Muscle of leg (tissue), 11 donors: ENCODE data around the gene NFASC. TPM values are rescaled to one million over a fixed set of nuclear protein-coding genes. Genes with fewer than 3 reads are reported as not detected.

Experiments
- DNase-seq: peaks from one replicate; pipeline ENCODE4 v3.0.0; 2013
- H3K27ac ChIP-seq: one replicate; pipeline ENCODE4 v1.5.1; 2013; ENCODE audit warnings: mild to moderate bottlenecking, low read length, control low read depth
- H3K27me3 ChIP-seq: one replicate; pipeline ENCODE4 v1.6.1; 2013; ENCODE audit warnings: low read length; ENCODE audit not compliant: control insufficient read depth, insufficient read depth
- H3K36me3 ChIP-seq: one replicate; pipeline ENCODE4 v1.6.1; 2013; ENCODE audit warnings: low read length; ENCODE audit not compliant: control insufficient read depth, insufficient read depth
- H3K4me1 ChIP-seq: one replicate; pipeline ENCODE4 v1.6.1; 2013; ENCODE audit warnings: low read length; ENCODE audit not compliant: control insufficient read depth, insufficient read depth
- H3K4me3 ChIP-seq: one replicate; pipeline ENCODE4 v1.5.1; 2013; ENCODE audit warnings: low read length, control low read depth
- H3K9me3 ChIP-seq: replicated peaks from 2 replicates; pipeline ENCODE4 v1.6.1; 2013; ENCODE audit warnings: low read depth, low read length; ENCODE audit not compliant: control insufficient read depth
- WGBS: methylation state at CpG from one replicate; pipeline ENCODE4 v1.1.5; 2013; ENCODE audit warnings: missing lambda C conversion rate; ENCODE audit not compliant: insufficient coverage; 5-methylcytosine and 5-hydroxymethylcytosine counted together
- polyA plus RNA-seq, 8 donors: library from polyadenylated mRNA; unstranded; fragments of 120-200 nt; gene quantifications; one replicate each; pipeline versions ENCODE4 v1.2.1 to v1.2.3, GENCODE V29; 2013; ENCODE audit warnings: inconsistent platforms in 1 of 8, low replicate concordance in 1 of 8; ENCODE audit not compliant: insufficient read length in 8 of 8, insufficient read depth in 1 of 8
- total RNA-seq: library from RNA; stranded (reverse); fragments of 120-200 nt; gene quantifications from one replicate; pipeline ENCODE4 v1.2.4, GENCODE V29; 2013

NFASC gene
- total and polyA plus RNA-seq, 9 donors, result 0.81 to 1.8 (median 1.1) TPM

- DNase-seq, result no peak
- Histone ChIP-seq H3K4me3 (no peak overlapping the region), H3K9me3 (no peaks in the 10 kb centered on the region), H3K36me3 (no peaks in the 10 kb centered on the region), H3K27ac (no peak overlapping the region), H3K27me3 (peaks cover 2% of the 10 kb centered on the region), H3K4me1 (peaks cover 9% of the 10 kb centered on the region)
- 88% methylated on average over 17 of the region's 17 CpGs for WGBS
These were observed 115.5 kb downstream of the NFASC start for GRCh38 chr1:204986181-204986580.

- peaks cover 7% of the 10 kb centered on the region for H3K27me3 ChIP-seq
- WGBS, result 77% methylated on average over 2 of the region's 3 CpGs
- no peaks in the 10 kb centered on the region for H3K36me3 ChIP-seq
- H3K4me1 ChIP-seq, result peaks cover 6% of the 10 kb centered on the region
- no peak for DNase-seq
- no peak overlapping the region for H3K4me3 ChIP-seq
- H3K27ac ChIP-seq, result no peak overlapping the region
- H3K9me3 ChIP-seq, result no peaks in the 10 kb centered on the region
These were observed 117.0 kb downstream of the NFASC start for GRCh38 chr1:204987689-204988088.

GRCh38 chr1:204988196-204988595 is 117.5 kb downstream of the NFASC start:
- WGBS, result 83% methylated on average over 2 of the region's 4 CpGs
- Histone ChIP-seq H3K27me3 (peaks cover 7% of the 10 kb centered on the region), H3K9me3 (no peaks in the 10 kb centered on the region), H3K4me1 (peaks cover 3% of the 10 kb centered on the region), H3K4me3 (no peak overlapping the region), H3K36me3 (no peaks in the 10 kb centered on the region), H3K27ac (no peak overlapping the region)
- no peak for DNase-seq

DNA sequence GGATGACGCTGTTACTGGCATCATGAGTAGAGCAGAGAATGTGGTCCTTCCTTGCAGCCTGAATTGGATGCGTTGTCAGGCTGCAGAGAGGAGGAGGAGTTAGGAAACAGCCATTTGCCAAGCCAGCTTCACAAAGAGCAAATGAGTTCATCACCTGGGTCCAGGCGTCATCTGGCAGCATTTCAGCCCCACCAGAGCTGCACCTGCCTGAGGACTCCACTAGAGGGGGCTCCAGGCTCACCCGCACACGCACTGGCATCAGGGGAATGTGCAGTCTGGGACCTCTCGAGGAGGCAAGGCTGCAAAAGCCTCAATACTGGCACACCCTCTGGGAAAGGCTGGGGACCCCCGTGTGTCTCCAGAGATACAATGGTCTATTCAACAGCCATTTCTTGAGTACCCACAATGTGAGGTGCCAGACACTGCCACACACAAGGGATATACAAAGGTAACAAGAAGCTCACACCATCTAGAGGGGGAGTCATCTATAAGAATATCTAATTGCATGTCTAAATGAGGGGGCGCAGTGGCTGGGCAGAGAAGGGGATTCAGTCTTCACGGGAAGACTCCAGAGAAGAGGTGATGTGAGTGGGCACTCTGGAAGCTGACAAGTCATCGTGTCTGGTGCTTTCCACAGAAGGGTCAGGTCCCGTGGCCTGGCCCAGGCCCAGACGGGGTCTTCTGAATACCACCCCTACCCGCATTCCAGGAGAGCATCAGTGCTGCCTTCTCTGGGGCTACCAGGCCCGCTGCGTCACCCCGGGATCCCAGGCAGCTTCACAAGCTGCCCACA is 118.8 kb downstream of the NFASC start:
- Histone ChIP-seq H3K27ac (no peak overlapping the region), H3K4me3 (no peak overlapping the region), H3K27me3 (peaks cover 7% of the 10 kb centered on the region), H3K36me3 (no peaks in the 10 kb centered on the region), H3K9me3 (no peaks in the 10 kb centered on the region), H3K4me1 (peaks cover 3% of the 10 kb centered on the region)
- peak; percentile 70 for DNase-seq
- WGBS, result 55% methylated on average over 13 of the region's 16 CpGs

- H3K27ac ChIP-seq, result no peak overlapping the region
- H3K4me3 ChIP-seq, result no peak overlapping the region
- H3K27me3 ChIP-seq, result peaks cover 7% of the 10 kb centered on the region
- no peak for DNase-seq
- H3K9me3 ChIP-seq, result no peaks in the 10 kb centered on the region
- no peaks in the 10 kb centered on the region for H3K36me3 ChIP-seq
- H3K4me1 ChIP-seq, result peaks cover 3% of the 10 kb centered on the region
- no CpG with 5 or more reads among the region's 3 CpGs for WGBS
These were observed 119.5 kb downstream of the NFASC start for GRCh38 chr1:204990059-204990664.

GRCh38 chr1:204990721-204991341 is 120.2 kb downstream of the NFASC start:
- Histone ChIP-seq H3K27ac (no peak overlapping the region), H3K4me1 (peaks cover 4% of the 10 kb centered on the region), H3K9me3 (no peaks in the 10 kb centered on the region), H3K27me3 (peaks cover 7% of the 10 kb centered on the region), H3K36me3 (no peaks in the 10 kb centered on the region), H3K4me3 (no peak overlapping the region)
- WGBS, result 79% methylated on average over 5 of the region's 11 CpGs
- DNase-seq, result no peak

- H3K27me3 ChIP-seq, result peaks cover 7% of the 10 kb centered on the region
- no peak overlapping the region for H3K4me3 ChIP-seq
- no peaks in the 10 kb centered on the region for H3K9me3 ChIP-seq
- H3K27ac ChIP-seq, result no peak overlapping the region
- DNase-seq, result no peak
- peaks cover 8% of the 10 kb centered on the region for H3K4me1 ChIP-seq
- WGBS, result 43% methylated on average over 8 of the region's 11 CpGs
- no peaks in the 10 kb centered on the region for H3K36me3 ChIP-seq
These were observed 120.7 kb downstream of the NFASC start for GRCh38 chr1:204991342-204991844.

DNA sequence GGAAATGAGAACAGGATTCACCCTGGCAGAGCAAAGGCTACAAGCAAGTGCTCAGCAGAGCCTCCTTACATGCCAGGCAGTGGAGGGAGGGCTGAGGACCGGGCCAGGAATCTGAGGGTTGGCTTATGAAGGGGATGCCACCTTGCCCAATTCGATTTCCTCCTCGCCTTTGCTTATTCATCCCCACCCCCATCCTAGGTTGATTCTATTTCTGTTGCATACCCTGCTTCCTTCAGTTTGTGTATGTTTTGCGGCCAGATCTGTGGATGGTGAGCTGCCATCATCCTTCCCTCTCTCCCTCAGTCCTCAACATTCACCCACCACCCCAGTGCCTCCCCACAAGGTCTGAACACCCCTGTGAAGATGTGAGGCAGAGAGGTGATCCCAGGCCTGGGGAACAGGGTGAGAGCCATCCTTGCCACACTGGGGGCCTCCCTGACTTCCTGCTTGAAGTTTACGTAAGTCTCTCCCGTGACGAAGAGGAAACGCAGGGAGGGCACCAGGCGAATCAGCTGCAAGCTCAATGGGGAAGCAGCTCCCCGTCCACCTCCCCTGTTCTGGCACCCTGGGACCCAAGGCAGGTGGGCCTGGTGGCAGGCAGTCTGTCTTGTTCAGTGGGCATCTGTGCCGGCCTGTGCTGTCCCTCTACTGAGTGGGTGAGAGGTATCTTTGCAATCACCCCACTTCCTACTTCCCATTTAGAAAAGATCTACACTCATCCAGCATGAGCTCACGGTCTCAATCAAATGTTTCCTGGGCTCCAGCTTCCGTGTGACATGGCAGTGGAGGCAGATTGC is 121.7 kb downstream of the NFASC start:
- WGBS, result 50% methylated on average over 6 of the region's 13 CpGs
- DNase-seq, result no peak
- Histone ChIP-seq H3K4me1 (peaks cover 12% of the 10 kb centered on the region), H3K36me3 (no peaks in the 10 kb centered on the region), H3K9me3 (no peaks in the 10 kb centered on the region), H3K27me3 (peaks cover 7% of the 10 kb centered on the region), H3K27ac (no peak overlapping the region), H3K4me3 (no peak overlapping the region)

DNA sequence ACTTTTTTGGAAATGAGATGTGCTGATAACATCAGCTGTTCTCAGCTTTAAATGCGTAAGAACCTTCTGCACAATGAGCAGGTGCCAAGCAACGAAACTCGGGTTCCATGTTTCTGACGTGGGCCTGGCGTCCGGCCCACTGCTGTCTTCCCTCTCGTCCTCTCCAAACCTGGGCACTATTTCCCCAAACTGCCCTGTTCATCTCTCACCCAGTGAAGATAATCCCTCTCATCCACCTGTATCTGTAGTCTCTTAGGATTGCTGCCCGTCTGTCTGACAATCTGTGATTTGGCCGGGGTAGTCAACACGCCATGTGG is 122.3 kb downstream of the NFASC start:
- Histone ChIP-seq H3K36me3 (no peaks in the 10 kb centered on the region), H3K4me3 (no peak overlapping the region), H3K9me3 (no peaks in the 10 kb centered on the region), H3K27me3 (peaks cover 7% of the 10 kb centered on the region), H3K27ac (no peak overlapping the region), H3K4me1 (peaks cover 18% of the 10 kb centered on the region)
- DNase-seq, result no peak
- 87% methylated on average over 7 of the region's 10 CpGs for WGBS
